Heart right ventricle (tissue), 16 donors: ENCODE results near the gene TMEM115. TPM values are rescaled to one million over a fixed set of nuclear protein-coding genes. Genes with fewer than 3 reads are reported as not detected.

ENCODE experiments used
- ATAC-seq, 8 donors: fragments of 200-7000 bp; cut with Tn5 transposase; one replicate each; pipeline ENCODE4 v1.9.1; 2020; ENCODE audit warnings: mild to moderate bottlenecking in 8 of 8, moderate library complexity in 8 of 8, moderate number of reproducible peaks in 1 of 8
- DNase-seq, 2 donors: peaks; one replicate each; pipeline ENCODE4 v3.0.0-alpha.2; 2020
- H3K27ac ChIP-seq, 10 donors: fragments of 200-600 bp; sonication (generic) in 2 of 10; one replicate each; pipeline versions ENCODE4 v1.5.0 to v1.8.0; 2020 to 2022; ENCODE audit warnings: mild to moderate bottlenecking in 3 of 10
- H3K27me3 ChIP-seq, 7 donors: fragments of 200-600 bp; one replicate each; pipeline ENCODE4 v1.8.0; 2021 to 2022; ENCODE audit warnings: mild to moderate bottlenecking in 2 of 7
- H3K36me3 ChIP-seq, 9 donors: fragments of 200-600 bp; sonication (generic) in 1 of 9; one replicate each; pipeline versions ENCODE4 v1.5.0 to v1.8.0; 2020 to 2022; ENCODE audit warnings: mild to moderate bottlenecking in 2 of 9
- H3K4me1 ChIP-seq, 9 donors: fragments of 200-600 bp; sonication (generic) in 1 of 9; one replicate each; pipeline versions ENCODE4 v1.5.0 to v1.8.0; 2020 to 2022; ENCODE audit warnings: mild to moderate bottlenecking in 4 of 9
- H3K4me3 ChIP-seq, 10 donors: fragments of 200-600 bp; sonication (generic) in 2 of 10; one replicate each; pipeline versions ENCODE4 v1.5.0 to v1.8.0; 2020 to 2022; ENCODE audit warnings: mild to moderate bottlenecking in 7 of 10, moderate library complexity in 2 of 10
- H3K9me3 ChIP-seq, 11 donors: fragments of 200-600 bp in 10 of 11; sonication (generic) in 2 of 11; one replicate each; pipeline versions ENCODE4 v1.5.0 to v1.8.0; 2013 to 2022; ENCODE audit warnings: mild to moderate bottlenecking in 2 of 11, control low read depth in 1 of 11, moderate library complexity in 1 of 11
- WGBS, 2 donors: extraction: QIAGEN DNeasy Blood & Tissue Kit; methylation state at CpG; one replicate each; pipeline ENCODE4 v1.1.7; 2013; ENCODE audit warnings: inconsistent platforms in 1 of 2; 5-methylcytosine and 5-hydroxymethylcytosine counted together
- intact Hi-C, 10 donors: fragments of 100-400 bp; cut with DNase I; formaldehyde crosslinking; loops; one replicate each; pipeline versions ENCODE4 v1.11.1 to v1.14.2; 2022
- polyA plus RNA-seq, 2 donors: library from polyadenylated mRNA; stranded (reverse); fragments of 200-250 nt; gene quantifications; one replicate each; pipeline ENCODE4 v1.2.3, GENCODE V29; 2013
- total RNA-seq, 10 donors: library from RNA; stranded (reverse); fragmentation: NEBNext Ultra II Directional in 3 of 10; extraction: Animal tissue kit (Norgen Biotek cat#: 25700) in 3 of 10; gene quantifications; one replicate each; pipeline versions ENCODE4 v1.2.1 to v1.2.4, GENCODE V29; 2021 to 2023
- TF ChIP-seq, protein P1 (sequence below), 9 donors: fragments of 200-600 bp; sonication (generic) in 2 of 9; IDR thresholded peaks; one replicate each; pipeline versions ENCODE4 v1.5.0 to v1.8.0; 2021 to 2022; ENCODE audit warnings: antibody characterized with exemption in 9 of 9, mild to moderate bottlenecking in 5 of 9, moderate library complexity in 1 of 9
- donor health status: Arrhythmogenic right ventricular cardiomyopathy.
- donor health status: ischemic (EF 13 %, LVEDD 7.1; RV severe dilation, severe dysfunction).
- donor health status: healthy with polysubstance abuse.
- donor health status: DM: no; HTN: yes; CAD: no.
- donor health status: DM: no; HTN: no; CAD: no.
- donor health status: ischemic (EF 25% LVEDD 6.9; RV normal size, moderate dysfunction).
- donor health status: ischemic (EF 25% LVEDD 5.7; RV mildly dilated, moderate dysfunction).
- donor health status: healthy.
- donor health status: DM: yes; HTN: yes; CAD: no.
- donor health status: Ischemic cardiomyopathy.
- donor health status: ischemic (EF 35%, LVEDD 5.7; RV mildly dilated, moderate dysfunction).
- donor health status: nonischemic (EF 11% LVEDD 7.7; RV severe dilation, severe dysfunction).
- donor health status: DM: yes; HTN: yes; CAD: no.
- donor health status: PGD.
- donor health status: ischemic (EF 29% LVEDD 5.4; RV normal size, mild dysfunction).
- donor health status: nonischemic (EF 23%, LVEDD 6.1; RV moderate dilation, normal function).

TMEM115 gene
- total and polyA plus RNA-seq, 12 donors, result 18.1 to 47.6 (median 24.2) TPM

DNA sequence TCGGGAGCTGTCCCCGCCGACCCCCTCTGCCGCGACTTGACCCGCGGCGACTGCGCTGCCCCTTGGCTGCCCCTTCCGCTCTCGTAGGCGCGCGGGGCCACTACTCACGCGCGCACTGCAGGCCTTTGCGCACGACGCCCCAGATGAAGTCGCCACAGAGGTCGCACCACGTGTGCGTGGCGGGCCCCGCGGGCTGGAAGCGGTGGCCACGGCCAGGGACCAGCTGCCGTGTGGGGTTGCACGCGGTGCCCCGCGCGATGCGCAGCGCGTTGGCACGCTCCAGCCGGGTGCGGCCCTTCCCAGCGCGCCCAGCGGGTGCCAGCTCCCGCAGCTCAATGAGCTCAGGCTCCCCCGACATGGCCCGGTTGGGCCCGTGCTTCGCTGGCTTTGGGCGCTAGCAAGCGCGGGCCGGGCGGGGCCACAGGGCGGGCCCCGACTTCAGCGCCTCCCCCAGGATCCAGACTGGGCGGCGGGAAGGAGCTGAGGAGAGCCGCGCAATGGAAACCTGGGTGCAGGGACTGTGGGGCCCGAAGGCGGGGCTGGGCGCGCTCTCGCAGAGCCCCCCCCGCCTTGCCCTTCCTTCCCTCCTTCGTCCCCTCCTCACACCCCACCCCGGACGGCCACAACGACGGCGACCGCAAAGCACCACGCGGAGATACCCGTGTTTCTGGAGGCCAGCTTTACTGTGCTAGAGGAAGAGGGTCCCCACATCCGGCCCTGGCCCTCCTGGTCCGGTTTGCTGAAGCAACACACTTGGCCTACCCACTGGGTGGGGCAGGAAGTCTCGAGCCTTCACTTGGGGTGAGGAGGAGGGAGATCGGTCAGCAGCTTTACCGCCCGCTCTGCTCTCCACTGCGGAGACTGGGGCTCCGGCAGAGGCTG lies 18.6 kb downstream of the TMEM115 start, which contains the start of gene RASSF1:
RASSF1 (minus strand) TSS at position 389 of the 882 bp plus-strand sequence; CDS start at position 358, 31 bp downstream.
- TF ChIP-seq, protein P1, sequence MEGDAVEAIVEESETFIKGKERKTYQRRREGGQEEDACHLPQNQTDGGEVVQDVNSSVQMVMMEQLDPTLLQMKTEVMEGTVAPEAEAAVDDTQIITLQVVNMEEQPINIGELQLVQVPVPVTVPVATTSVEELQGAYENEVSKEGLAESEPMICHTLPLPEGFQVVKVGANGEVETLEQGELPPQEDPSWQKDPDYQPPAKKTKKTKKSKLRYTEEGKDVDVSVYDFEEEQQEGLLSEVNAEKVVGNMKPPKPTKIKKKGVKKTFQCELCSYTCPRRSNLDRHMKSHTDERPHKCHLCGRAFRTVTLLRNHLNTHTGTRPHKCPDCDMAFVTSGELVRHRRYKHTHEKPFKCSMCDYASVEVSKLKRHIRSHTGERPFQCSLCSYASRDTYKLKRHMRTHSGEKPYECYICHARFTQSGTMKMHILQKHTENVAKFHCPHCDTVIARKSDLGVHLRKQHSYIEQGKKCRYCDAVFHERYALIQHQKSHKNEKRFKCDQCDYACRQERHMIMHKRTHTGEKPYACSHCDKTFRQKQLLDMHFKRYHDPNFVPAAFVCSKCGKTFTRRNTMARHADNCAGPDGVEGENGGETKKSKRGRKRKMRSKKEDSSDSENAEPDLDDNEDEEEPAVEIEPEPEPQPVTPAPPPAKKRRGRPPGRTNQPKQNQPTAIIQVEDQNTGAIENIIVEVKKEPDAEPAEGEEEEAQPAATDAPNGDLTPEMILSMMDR (IDR thresholded peaks at IDR 0.05), result peak in 1 of 9 donors; percentile 12
- H3K9me3 ChIP-seq, result no peaks in the 10 kb centered on the region
- DNase-seq (peak; percentile 79 to 81), ATAC-seq (peak; percentile 12 to 58 (median 38))
- peaks cover 17 to 64% (median 51%) of the 10 kb centered on the region in 9 donors for H3K4me1 ChIP-seq
- WGBS, 2 donors, result 6 to 8% methylated on average over 63 to 85 of the region's 85 CpGs
- H3K27ac ChIP-seq, result peak within 1 kb of the TSS; percentile 51 to 100 (median 96)
- intact Hi-C loops, result loop anchor here in 1 of 10 donors (10.0 kb wide), 1 partner anchor 1094 kb away; no protein-coding TSS in a partner anchor
- H3K36me3 ChIP-seq, result peaks cover 0 to 5% (median 0%) of the 10 kb centered on the region in 9 donors
- H3K4me3 ChIP-seq, result peak within 1 kb of the TSS; percentile 46 to 88 (median 64)
- H3K27me3 ChIP-seq, result no peaks in the 10 kb centered on the region

DNA sequence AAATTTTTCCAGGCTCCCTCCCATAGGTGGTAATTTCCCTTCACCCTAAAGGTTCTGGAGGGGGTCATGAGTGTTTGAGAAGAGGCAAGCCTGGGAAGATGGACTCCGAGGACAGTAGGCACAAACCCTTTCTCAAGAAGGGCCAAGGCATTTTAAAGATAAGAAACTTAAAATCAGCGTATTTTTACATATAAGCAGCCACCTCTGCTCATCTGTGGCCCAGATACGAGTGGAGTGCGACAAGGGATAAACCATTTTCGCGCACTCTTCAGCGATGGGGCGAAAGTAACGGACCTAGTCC lies 19.2 kb downstream of the TMEM115 start:
- H3K27ac ChIP-seq, result peak overlapping the region; percentile 51 to 100 (median 96)
- H3K27me3 ChIP-seq, result no peaks in the 10 kb centered on the region
- H3K36me3 ChIP-seq, result peaks cover 0 to 7% (median 0%) of the 10 kb centered on the region in 9 donors
- H3K9me3 ChIP-seq, result no peaks in the 10 kb centered on the region
- H3K4me1 ChIP-seq, result peaks cover 11 to 64% (median 51%) of the 10 kb centered on the region in 9 donors
- no peak for ATAC-seq
- intact Hi-C loops, result loop anchor here in 1 of 10 donors (10.0 kb wide), 1 partner anchor 1095 kb away; no protein-coding TSS in a partner anchor
- WGBS, 2 donors, result 22 to 35% methylated on average over 9 of the region's 9 CpGs
- TF ChIP-seq, protein P1 (IDR thresholded peaks at IDR 0.05), result no peak
- peak overlapping the region; percentile 46 to 88 (median 64) for H3K4me3 ChIP-seq
- DNase-seq, result no peak

DNA sequence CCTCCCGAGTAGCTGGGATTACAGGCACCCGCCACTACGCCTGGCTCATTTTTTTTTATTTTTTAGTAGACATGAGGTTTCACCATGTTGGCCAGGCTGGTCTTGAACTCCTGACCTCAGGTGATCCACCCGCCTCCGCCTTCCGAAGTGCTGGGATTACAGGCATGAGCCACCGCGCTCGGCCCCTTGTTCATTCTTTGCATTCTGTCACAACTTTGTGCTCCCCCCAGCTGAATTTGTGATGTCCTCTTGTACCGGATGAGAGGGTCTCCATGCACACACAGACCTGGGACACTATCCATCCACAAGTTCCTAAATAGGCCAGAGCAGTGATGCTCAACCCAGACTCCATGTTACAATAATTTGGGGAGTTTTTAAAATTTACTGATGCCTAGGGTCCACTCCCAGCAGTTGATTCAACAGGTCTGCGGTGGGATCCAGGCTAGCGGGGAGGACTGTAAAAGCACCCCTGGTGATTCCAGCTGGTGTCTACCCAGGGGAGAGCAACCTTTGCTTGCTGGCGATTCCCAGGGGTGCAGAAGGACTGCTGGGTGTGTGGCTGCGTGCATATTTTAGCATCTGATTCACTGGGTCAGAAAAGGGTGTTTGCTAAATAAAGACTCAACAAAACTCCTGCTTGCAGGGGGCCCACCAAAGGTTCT lies 19.7 kb downstream of the TMEM115 start:
- no peak for DNase-seq
- WGBS, 2 donors, result 84 to 89% methylated on average over 14 of the region's 14 CpGs
- peak overlapping the region in 9 of 10 donors; percentile 47 to 88 (median 64) for H3K4me3 ChIP-seq
- no peaks in the 10 kb centered on the region for H3K9me3 ChIP-seq
- TF ChIP-seq, protein P1 (IDR thresholded peaks at IDR 0.05), result no peak
- no peaks in the 10 kb centered on the region for H3K27me3 ChIP-seq
- no peak for ATAC-seq
- H3K36me3 ChIP-seq, result peaks cover 0 to 12% (median 0%) of the 10 kb centered on the region in 9 donors
- H3K27ac ChIP-seq, result peak overlapping the region; percentile 51 to 100 (median 96)
- H3K4me1 ChIP-seq, result peaks cover 11 to 66% (median 56%) of the 10 kb centered on the region in 9 donors
- intact Hi-C loops, result loop anchor here in 1 of 10 donors (5.0 to 10.0 kb wide), 2 partner anchors 37 to 1095 kb away; partner anchors contain the start of gene HYAL1

DNA sequence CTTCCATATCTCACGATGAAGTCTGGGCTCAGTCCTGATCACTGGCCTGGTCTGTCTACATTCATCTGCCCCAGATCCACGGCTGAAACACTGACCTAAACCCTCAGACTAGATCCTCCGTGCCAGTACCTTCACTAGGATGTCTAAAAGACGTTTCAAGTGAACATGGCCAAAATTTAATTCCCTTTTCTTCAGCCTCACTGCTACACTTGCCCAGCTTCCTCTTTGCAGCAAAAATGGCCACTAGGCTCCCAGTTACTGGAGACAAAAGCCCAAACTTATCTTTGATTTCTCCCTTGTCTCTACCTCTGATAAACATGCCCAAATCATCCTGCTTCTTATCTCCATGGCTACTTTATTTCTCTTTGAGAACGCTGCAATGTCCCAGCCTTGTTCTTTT lies 20.4 kb downstream of the TMEM115 start:
- 64 to 76% methylated on average over 5 of the region's 5 CpGs for WGBS, 2 donors
- no peaks in the 10 kb centered on the region for H3K27me3 ChIP-seq
- peak overlapping the region in 7 of 10 donors; percentile 61 to 88 (median 73) for H3K4me3 ChIP-seq
- H3K27ac ChIP-seq, result peak overlapping the region in 9 of 10 donors; percentile 92 to 100 (median 97)
- TF ChIP-seq, protein P1 (IDR thresholded peaks at IDR 0.05), result no peak
- H3K36me3 ChIP-seq, result peaks cover 0 to 13% (median 0%) of the 10 kb centered on the region in 9 donors
- intact Hi-C loops, result loop anchor here in 1 of 10 donors (5.0 kb wide), 1 partner anchor 37 kb away; the partner anchor contains the start of gene HYAL1
- no peak for ATAC-seq
- H3K9me3 ChIP-seq, result no peaks in the 10 kb centered on the region
- H3K4me1 ChIP-seq, result peaks cover 15 to 72% (median 63%) of the 10 kb centered on the region in 9 donors
- no peak for DNase-seq
